IPS-NIHi11 (cell line): ENCODE data around the gene TAS2R41.

ENCODE experiments used
- DNase-seq: peaks from one replicate; pipeline ENCODE4 v3.0.0; 2012; ENCODE audit warnings: mixed read lengths, low spot score

Gene TAS2R41

GRCh38 chr7:143493751-143494150 lies 16.1 kb downstream of the TAS2R41 start:
- DNase-seq: no peak

- no peak for DNase-seq
Observed at GRCh38 chr7:143494622-143495021, 16.9 kb downstream of the TAS2R41 start.

GRCh38 chr7:143495851-143496250 lies 18.2 kb downstream of the TAS2R41 start:
- DNase-seq: no peak

GRCh38 chr7:143496263-143496662 lies 18.6 kb downstream of the TAS2R41 start:
- DNase-seq: no peak

- no peak for DNase-seq
Observed at GRCh38 chr7:143497008-143497795, 19.5 kb downstream of the TAS2R41 start.

GRCh38 chr7:143499246-143499645 lies 21.6 kb downstream of the TAS2R41 start:
- DNase-seq: no peak

GRCh38 chr7:143499743-143500348 lies 22.2 kb downstream of the TAS2R41 start:
- no peak for DNase-seq

GRCh38 chr7:143503261-143503660 lies 25.6 kb downstream of the TAS2R41 start:
- DNase-seq: no peak

- DNase-seq: no peak
Observed at GRCh38 chr7:143504215-143504936, 26.7 kb downstream of the TAS2R41 start.

GRCh38 chr7:143504937-143505297 lies 27.2 kb downstream of the TAS2R41 start:
- no peak for DNase-seq

GRCh38 chr7:143505838-143506237 lies 28.2 kb downstream of the TAS2R41 start:
- no peak for DNase-seq

- no peak for DNase-seq
Observed at GRCh38 chr7:143507094-143507518, 29.4 kb downstream of the TAS2R41 start.

- DNase-seq: no peak
Observed at GRCh38 chr7:143507534-143508055, 29.9 kb downstream of the TAS2R41 start.

- DNase-seq: no peak
Observed at GRCh38 chr7:143510854-143511592, 33.4 kb downstream of the TAS2R41 start.

- peak; percentile 18 for DNase-seq
Observed at GRCh38 chr7:143511593-143512047, 33.9 kb downstream of the TAS2R41 start.

GRCh38 chr7:143512488-143513340 lies 35.0 kb downstream of the TAS2R41 start:
- no peak for DNase-seq

- no peak for DNase-seq
Observed at GRCh38 chr7:143514487-143514886, 36.8 kb downstream of the TAS2R41 start.

GRCh38 chr7:143514995-143515735 lies 37.5 kb downstream of the TAS2R41 start:
- no peak for DNase-seq

GRCh38 chr7:143516981-143517380 lies 39.3 kb downstream of the TAS2R41 start:
- DNase-seq: no peak

GRCh38 chr7:143518521-143518920 lies 40.8 kb downstream of the TAS2R41 start:
- DNase-seq: no peak
